ENCODE results near the gene NOP14.

NOP14 gene

GRCh38 chr4:2963966-2964471, 813 bp upstream of the NOP14 start:
- peak overlapping the region; percentile 33; the same call in 1 of the 2 replicates for H3K27ac ChIP-seq (ENCODE audit: extremely low read depth, low read depth, low read length)
- TF ChIP-seq ZNF19 (tag by site-specific recombination; IDR thresholded peaks at IDR 0.05; ENCODE audit: low read depth) (no peak), TRIM28 (IDR thresholded peaks at IDR 0.05; ENCODE audit: borderline replicate concordance, low read length) (no peak), ZNF791 (tag by site-specific recombination; IDR thresholded peaks at IDR 0.05) (no peak), ZBTB10 (tag by site-specific recombination; IDR thresholded peaks at IDR 0.05) (peak; percentile 68; the same call in 1 of the 2 replicates), KLF9 (tag by site-specific recombination; IDR thresholded peaks at IDR 0.05; ENCODE audit: low read depth) (peak; percentile 44; the same call in 1 of the 2 replicates), YY1 (tag by site-specific recombination; IDR thresholded peaks at IDR 0.05) (no peak), ZNF138 (tag by site-specific recombination; IDR thresholded peaks at IDR 0.05; ENCODE audit: borderline replicate concordance) (no peak), PATZ1 (tag by site-specific recombination; IDR thresholded peaks at IDR 0.05) (no peak), ZNF274 (IDR thresholded peaks at IDR 0.05; ENCODE audit: low read length) (no peak), ZNF274 (tag by site-specific recombination; IDR thresholded peaks at IDR 0.05; ENCODE audit: borderline replicate concordance) (no peak), ZNF677 (tag by site-specific recombination; IDR thresholded peaks at IDR 0.05) (no peak), ZNF280D (tag by site-specific recombination; IDR thresholded peaks at IDR 0.05) (no peak), GLIS2 (tag by site-specific recombination; IDR thresholded peaks at IDR 0.05) (peak; percentile 65)
- CTCF ChIA-PET, result interaction anchor here (0.6 to 1.5 kb wide), 4 partner anchors 14 to 1322 kb away, joined by 3 to 7 read pairs (median 4); no protein-coding TSS in a partner anchor
- no peaks in the 10 kb centered on the region for H3K9me3 ChIP-seq (ENCODE audit: control insufficient read depth, insufficient read depth, low read depth, low read length)
- POLR2A ChIA-PET, result interaction anchor here (0.6 to 2.5 kb wide), 8 partner anchors 10 to 415 kb away, joined by 3 to 15 read pairs (median 3); no protein-coding TSS in a partner anchor
- peaks cover 0 to 20% of the 10 kb centered on the region in 2 experiments; a peak in 1 of 3 replicates for H3K36me3 ChIP-seq (ENCODE audit: control insufficient read depth in 2 of 2, insufficient read depth in 1 of 2, low read length in 2 of 2)
- H3K4me3 ChIP-seq (ENCODE audit: low read depth, low read length), result peak overlapping the region; percentile 76
- no peaks in the 10 kb centered on the region for H3K4me1 ChIP-seq (ENCODE audit: control insufficient read depth, insufficient read depth, low read length)

GRCh38 chr4:2962614-2963174, 512 bp downstream of the NOP14 start:
- H3K4me1 ChIP-seq (ENCODE audit: control insufficient read depth, insufficient read depth, low read length), result no peaks in the 10 kb centered on the region
- CTCF ChIA-PET, result interaction anchor here (0.7 to 1.5 kb wide), 2 partner anchors 15 to 684 kb away, joined by 4 to 7 read pairs; no protein-coding TSS in a partner anchor
- peaks cover 0 to 33% of the 10 kb centered on the region in 2 experiments; a peak in 1 of 3 replicates for H3K36me3 ChIP-seq (ENCODE audit: control insufficient read depth in 2 of 2, insufficient read depth in 1 of 2, low read length in 2 of 2)
- POLR2A ChIA-PET, result interaction anchor here (0.7 to 2.5 kb wide), 6 partner anchors 9 to 150 kb away, joined by 3 to 15 read pairs (median 4); no protein-coding TSS in a partner anchor
- peak overlapping the region; percentile 80 for H3K27ac ChIP-seq (ENCODE audit: extremely low read depth, low read depth, low read length)
- H3K9me3 ChIP-seq (ENCODE audit: control insufficient read depth, insufficient read depth, low read depth, low read length), result no peaks in the 10 kb centered on the region
- H3K4me3 ChIP-seq (ENCODE audit: low read depth, low read length), result peak overlapping the region; percentile 55
- no peak for TF ChIP-seq ZBTB26 (tag by site-specific recombination; optimal IDR thresholded peaks at IDR 0.05)
- no peak for TF ChIP-seq TRIM28 (IDR thresholded peaks at IDR 0.05; ENCODE audit: borderline replicate concordance, low read length)
- peak; percentile 88 for TF ChIP-seq ZNF600 (tag by site-specific recombination; IDR thresholded peaks at IDR 0.05)
- TF ChIP-seq MEIS1 (CRISPR knock-in tag; IDR thresholded peaks at IDR 0.05; ENCODE audit: borderline replicate concordance), result no peak
- TF ChIP-seq ZFP37 (tag by site-specific recombination; IDR thresholded peaks at IDR 0.05), result no peak
- TF ChIP-seq ZNF792 (tag by site-specific recombination; IDR thresholded peaks at IDR 0.05), result 0 out of 2 replicates have a peak, but pooled peaks have one; percentile 44
- no peak for TF ChIP-seq INSM2 (tag by site-specific recombination; IDR thresholded peaks at IDR 0.05)
- TF ChIP-seq ZNF449 (tag by site-specific recombination; IDR thresholded peaks at IDR 0.05), result no peak

Measured in HEK293 (cell line).